GM19238 (cell line): Measurements from ENCODE around the gene BPHL.
"Not testable (repeated sequence)": the region's sequence is repeated elsewhere in the genome, so short reads cannot be mapped to it uniquely, and the experiment has no call there.

Experiments used
- DNase-seq: peaks from one replicate; pipeline ENCODE4 v3.0.0; 2011; ENCODE audit warnings: low spot score; ENCODE audit not compliant: insufficient read length

Gene BPHL

DNA sequence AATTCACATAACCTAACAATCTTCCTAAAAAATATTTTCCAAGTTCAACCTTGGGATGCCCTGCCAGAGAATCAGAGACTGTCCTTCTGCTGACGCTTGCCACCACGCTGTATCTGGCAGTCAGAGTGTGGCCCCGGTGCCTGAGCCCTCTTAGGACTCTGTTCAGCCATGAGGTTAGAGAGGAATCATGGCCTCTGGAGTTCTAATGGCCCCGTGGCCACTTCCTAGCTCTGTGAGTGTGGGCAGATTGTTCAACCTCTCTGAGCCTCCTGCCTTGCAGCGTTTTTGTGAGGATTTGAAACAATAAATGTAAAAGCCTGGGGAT, 2.2 kb downstream of the BPHL start:
- DNase-seq: no peak

DNA sequence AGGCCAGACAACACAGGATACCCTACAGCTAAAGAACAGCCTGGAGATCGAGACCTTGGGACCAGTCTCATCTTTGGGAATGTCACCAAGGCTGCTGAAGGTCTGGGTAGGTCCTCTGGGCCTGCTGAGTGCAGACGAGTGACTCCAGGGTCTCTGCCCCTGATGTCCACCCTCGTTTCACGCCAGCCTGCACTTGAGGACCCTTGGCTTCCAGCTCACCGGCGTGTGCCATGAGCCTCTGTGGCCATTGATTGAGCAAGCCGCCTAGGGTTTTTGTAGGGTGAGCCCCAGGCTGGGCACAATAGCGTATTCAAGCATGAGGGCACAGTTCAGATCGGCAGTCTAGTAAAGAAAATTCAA, 4.3 kb downstream of the BPHL start:
- DNase-seq: no peak

DNA sequence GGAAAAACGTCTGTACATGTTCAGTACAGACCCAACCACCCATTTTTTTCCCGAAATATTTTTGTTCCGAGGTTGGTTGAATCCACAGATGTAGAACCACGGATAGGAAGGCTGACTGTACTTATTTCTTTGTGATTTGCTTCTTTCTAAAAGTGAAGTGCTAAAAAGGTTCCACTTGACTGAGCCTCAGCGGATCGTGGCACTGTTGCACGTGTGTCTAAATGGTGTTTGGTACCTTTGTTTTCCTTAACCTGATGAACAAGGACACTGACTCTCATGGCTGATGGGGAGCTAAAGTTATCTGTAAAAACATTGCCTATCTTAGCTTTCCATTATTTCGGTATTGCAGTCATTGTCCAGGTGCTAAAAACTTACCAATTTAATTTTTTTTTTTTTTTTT, 6.2 kb downstream of the BPHL start:
- DNase-seq: no peak

- DNase-seq: no peak
Observed at GRCh38 chr6:3125815-3126214, 7.3 kb downstream of the BPHL start.

DNA sequence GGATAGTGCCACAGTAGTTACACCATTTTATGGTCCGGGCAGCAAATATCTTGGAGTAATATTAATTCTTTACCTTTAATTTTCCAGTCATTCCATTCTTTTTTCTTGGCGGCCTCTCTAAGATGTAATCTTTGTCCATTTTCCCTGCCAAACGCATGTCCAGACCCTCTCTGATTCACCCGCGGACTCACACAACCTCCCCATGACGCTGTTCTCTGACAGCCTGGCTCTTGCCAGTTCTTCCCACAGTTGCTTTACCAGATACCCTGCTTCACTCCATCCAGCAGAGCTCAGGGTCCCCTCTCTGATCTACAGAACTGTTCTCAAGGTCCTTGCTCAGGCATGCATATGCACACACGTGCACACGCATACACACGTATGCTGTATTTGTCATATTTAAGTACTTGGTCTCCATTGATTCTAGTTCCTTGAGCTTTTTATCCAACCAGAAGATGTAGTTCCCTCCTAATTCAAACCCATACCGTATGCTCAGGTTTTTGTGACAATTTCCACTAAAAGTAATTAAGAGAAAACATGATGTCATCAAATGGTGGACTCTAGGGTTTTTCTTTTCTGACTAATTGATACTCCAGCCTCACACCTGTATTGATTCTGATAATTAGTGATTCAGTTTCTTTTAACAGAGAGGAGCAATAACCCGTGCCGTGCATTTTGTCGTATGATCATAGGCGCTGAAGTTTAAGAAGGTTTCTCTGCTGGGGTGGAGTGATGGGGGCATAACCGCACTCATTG, 10.0 kb downstream of the BPHL start:
- no peak for DNase-seq

GRCh38 chr6:3131695-3132094, 13.2 kb downstream of the BPHL start:
- no peak for DNase-seq

DNA sequence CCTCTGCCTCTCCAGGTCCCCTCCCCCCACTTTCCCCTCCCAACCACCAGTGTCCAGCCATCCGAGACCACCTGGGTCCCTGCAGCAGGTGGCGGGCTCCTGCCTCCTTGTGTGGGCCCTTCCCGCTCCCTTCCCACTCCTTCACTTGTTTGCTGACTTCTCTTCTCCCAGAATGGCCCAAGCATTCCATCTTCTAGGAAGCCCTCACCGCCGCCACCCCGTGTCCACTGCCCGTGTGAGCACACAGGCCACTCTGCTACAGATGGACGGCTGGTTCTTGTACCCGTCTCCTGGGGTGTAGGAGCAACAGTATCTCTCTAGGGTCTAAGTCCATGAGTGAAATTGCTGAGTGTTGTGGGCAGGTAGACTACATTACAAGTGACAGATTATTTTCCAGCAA, 15.0 kb downstream of the BPHL start:
- no peak for DNase-seq

DNA sequence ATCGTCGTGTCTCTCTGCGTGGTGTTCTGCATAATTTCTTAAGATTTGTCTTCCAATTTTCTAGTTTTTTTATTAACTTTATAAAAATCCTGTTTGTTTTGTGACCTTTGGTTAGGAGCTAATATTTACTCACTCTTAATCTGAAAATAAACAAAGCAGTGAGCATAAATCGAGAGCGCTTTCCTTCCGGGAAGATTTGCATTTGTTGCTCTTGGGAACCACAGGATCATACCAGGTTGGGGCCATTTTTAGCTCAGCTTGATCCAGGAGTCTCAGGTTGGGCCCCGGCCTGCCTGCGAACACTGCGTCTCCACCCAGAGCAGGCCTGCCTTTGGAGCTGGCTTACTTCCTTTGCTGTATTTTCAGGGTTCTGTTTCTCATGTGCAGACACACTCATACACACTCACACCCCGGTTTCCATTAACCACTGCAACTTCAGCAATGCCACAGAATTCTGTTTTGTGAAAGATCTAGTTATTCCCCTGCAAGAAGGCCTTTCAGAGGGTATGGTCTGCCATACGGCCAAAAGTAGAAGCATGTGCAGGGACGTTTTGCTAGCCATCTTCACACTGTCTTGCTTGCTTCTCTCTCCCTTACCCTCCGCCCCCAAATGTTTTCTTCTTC, 17.3 kb downstream of the BPHL start:
- no peak for DNase-seq

- DNase-seq: no peak
Observed at GRCh38 chr6:3136292-3137011, 17.9 kb downstream of the BPHL start.

GRCh38 chr6:3137057-3137777, 18.7 kb downstream of the BPHL start:
- no peak for DNase-seq

DNA sequence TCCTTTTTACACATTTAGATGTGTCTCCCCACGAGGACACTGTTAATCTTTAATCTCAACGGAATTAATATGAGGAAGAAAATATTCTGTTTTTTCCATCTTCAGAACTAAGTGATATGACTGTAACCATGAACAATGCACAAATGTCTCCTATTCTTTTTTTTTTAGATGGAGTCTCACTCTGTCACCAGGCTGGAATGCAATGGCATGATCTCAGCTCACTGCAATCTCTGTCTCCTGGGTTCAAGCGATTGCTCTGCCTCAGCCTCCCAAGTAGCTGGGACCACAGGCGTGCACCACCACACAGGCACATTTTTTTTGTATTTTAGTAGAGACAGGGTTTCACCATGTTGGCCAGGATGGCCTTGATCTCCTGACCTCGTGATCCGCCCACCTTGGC, 19.4 kb downstream of the BPHL start:
- not testable (repeated sequence) for DNase-seq

DNA sequence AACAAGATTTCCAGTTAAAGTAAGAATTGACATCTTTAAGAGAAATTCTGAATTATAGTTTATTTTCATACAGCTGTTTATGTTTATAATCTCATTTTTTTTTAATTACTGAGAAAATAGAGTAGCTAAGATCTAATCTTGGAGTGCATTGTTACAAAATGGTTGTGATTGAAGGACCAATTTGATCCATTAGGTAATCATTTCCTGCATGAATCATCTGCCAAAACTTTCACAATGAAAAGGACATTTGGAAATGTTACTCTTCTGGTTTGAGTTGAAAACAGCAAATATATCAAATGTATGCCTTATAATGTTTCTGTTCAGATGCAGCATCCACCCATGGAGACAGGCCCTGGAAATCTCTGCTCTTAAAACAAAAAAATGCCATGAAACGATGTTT, 19.8 kb downstream of the BPHL start:
- no peak for DNase-seq

DNA sequence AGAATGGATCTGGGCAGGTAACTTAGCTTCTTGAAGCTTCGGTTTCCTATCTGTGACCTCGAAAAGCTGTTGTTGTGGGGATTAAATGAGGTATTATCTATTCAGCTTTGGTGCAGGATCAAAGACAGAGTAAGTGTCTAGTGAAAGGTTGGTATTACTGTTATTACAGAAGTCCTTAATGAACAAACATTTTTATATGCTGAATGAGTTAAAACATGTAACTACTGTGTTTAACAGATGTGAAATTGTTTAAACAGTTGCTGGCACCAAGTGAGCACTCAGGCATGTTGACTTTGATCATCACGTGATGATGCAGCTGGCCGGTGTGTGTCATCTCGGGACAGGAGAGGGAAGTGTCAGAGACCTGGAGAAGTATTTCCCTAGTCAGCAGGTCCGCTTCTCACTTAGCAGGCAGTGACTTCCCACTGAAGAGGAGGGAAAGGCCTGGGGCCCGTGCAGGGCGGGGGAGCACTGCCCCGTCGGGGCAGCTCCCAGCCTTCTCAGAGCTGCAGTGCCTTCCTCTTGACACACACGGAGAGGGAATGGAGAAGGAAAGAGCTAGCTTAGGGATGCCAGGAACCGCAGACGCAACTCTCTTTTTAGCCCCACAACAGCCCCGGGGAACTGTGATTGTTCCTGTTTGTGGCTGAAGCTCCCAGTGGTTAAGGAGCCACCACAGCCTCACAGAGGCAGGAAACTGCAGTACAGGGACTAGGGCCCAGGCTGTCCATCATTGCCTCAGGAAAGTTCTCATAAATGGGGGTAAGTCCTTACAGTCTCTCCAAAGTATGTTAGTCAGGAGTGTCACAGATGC, 20.8 kb downstream of the BPHL start:
- peak; percentile 27 for DNase-seq

DNA sequence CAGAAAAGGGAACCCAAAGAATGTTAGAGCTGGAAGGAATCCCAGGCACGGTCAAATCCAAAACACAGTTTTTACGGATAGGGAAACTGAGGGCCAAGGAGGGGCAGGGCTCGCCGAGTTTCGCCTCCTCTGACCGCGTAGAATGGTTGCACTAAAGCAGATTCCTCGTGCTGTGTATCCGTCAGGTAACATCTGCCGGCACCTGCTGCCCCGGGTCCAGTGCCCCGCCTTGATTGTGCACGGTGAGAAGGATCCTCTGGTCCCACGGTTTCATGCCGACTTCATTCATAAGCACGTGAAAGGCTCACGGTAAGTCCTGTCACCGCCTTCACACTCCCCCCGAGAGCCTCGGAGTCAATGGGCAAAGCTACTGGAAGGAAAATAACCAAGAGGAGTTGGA, 21.7 kb downstream of the BPHL start:
- no peak for DNase-seq

GRCh38 chr6:3142536-3142935, 24.0 kb downstream of the BPHL start:
- no peak for DNase-seq

DNA sequence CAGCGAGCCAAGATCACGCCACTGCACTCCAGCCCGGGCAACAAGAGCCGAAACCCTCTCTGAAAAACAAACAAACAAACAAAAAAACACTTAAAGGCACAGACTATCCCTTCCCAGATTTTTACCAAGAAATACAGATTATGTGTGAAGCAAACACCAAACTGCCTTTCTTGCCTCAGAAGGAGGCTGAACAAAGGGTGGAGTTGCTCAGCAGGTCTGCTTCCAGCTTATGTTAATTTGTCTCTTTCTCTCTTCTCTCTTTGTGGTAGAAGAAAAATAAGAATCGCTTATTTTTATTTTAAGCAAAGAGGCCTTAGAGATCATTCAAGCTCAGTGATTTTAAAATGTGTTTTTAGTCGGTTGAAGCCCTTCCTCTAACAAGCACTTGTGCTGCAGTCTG, 24.6 kb downstream of the BPHL start:
- DNase-seq: no peak

DNA sequence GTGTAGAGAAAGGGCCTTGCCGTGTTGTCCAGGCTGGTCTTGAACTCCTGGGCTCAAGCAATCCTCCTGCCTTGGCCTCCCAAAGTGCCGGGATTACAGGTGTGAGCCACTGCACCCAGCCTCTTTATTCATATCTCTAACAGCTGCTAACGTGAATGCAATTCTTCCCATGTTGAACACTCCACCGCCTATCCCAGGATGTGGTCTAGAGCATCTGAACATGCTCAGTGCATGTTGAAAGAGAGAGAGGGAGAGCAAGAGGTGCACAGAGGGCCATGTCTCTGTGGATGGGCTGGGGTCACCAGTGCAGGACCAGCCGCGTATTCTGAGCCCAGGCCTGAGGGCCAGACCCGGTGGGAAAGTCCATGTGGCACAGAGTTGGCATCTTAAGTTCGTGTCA, 26.1 kb downstream of the BPHL start:
- DNase-seq: no peak

DNA sequence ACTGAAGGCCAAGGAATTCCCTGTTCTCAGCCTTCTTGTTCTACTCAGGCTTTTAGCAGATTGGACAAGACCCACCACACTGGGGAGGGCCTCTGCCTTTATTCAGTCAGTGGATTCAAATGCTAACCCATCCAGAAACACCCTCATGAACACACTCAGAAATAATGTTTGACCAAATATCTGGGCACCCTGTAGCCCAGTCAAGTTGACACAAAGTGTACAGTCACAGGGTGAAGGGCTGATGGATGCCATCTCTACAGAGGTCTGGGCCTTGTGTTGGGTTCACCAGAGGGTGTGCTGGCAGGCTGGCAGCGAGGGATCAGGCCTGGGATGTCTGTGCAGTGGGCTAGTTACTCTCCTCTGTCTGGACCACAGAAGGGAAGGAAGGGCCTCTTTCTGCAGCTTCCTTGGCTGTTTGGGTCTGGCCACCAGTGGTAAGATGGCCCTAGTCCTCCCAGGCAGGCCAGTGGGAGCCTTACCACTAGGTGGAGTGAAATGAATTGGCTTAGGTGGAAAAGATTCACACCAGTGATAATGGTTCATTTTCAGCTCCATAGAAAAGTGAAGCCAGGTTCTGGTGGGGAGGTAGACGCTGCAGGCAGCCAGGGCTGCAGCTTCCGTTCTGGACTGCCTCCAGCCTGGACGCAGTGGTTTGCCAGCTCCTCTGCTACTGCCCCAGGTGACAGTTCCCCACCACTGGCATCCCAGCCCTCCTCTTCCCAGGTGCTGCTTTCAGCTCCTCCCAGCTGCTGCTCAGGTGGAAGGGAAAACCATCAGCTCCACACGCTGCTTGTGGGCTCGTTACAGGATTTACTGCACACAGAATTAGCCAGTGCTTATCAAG, 29.6 kb downstream of the BPHL start:
- no peak for DNase-seq

DNA sequence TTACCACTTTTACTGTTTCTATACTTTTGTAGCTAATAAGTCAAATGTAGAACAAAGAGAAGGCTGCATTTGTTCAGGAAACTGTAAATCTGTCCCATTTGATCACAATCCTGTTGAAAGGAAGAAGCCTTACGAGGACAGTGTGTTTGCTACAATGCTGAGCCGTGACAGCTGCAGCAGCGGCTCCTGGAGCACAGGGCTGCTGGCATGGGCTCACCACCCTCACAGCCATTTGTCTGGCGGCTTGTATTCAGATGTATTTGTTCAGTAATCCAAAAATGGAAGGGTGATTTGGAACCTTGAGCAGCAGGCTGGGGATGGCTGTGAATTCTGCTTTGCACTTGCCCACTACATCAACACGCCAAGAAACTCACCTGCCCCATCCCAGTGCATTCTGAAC, 33.2 kb downstream of the BPHL start:
- no peak for DNase-seq

DNA sequence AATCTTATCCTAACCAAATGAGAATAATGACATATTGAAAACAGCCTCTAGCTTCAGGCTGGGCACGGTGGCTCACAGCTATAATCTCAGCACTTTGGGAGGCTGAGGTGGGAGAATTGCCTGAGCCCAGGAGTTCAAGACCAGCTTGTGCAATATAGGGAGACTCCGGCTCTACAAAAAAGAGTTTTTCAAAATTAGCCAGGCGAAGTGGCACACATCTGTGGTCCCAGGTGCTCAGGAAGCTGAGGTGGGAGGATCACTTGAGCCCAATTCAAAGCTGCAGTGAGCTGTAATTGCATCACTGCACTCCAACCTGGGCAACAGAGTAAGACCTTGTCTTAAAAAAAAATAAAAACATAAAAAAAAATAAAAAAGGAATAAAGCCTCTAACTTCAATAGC, 34.2 kb downstream of the BPHL start:
- DNase-seq: no peak

GRCh38 chr6:3155416-3155815, 36.9 kb downstream of the BPHL start:
- DNase-seq: not testable (repeated sequence)
